ENCODE measurements around the gene TRPM1.

Gene TRPM1

DNA sequence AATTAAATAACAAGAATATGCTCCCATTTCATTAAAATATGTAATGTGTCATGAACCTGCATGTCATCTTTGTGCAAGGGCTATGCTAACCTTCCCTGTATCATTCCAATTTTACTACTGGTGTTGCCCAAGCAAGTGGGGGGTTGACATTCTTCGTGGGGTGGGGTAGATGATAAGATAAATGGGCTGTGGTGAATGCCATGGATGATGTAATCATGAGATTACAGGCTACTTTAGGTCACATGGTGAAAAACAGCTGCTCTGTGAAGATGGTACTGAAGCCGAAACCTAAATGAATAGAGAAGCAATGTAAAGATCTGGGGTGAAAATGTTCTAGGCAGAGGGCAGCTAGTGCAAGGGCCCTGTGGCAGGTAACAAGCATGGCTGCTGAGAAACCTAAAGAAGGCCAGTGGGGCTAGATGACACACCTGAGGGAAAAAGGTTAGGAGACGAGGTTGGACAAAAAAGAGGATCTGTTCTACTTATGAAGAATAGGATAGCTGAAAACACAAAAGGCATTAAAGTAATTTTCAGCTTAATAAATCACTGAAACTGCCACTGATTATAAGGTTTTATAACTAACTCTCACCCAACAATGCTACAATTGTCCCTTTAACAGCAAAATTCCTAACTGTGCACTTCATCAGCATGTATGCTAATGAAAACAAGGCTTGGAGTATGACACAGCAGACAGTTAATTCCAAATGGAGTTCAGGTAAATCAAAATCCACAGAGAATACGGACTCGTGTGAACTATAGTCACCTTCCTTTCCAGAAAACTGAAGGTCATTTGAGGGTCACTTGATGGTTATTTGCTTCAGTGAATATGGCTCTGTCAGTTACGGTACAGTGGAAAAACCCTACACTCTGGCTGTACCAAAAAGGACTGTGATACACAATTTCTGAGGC lies 145.1 kb downstream of the TRPM1 start:
- TF ChIP-seq, protein P1, sequence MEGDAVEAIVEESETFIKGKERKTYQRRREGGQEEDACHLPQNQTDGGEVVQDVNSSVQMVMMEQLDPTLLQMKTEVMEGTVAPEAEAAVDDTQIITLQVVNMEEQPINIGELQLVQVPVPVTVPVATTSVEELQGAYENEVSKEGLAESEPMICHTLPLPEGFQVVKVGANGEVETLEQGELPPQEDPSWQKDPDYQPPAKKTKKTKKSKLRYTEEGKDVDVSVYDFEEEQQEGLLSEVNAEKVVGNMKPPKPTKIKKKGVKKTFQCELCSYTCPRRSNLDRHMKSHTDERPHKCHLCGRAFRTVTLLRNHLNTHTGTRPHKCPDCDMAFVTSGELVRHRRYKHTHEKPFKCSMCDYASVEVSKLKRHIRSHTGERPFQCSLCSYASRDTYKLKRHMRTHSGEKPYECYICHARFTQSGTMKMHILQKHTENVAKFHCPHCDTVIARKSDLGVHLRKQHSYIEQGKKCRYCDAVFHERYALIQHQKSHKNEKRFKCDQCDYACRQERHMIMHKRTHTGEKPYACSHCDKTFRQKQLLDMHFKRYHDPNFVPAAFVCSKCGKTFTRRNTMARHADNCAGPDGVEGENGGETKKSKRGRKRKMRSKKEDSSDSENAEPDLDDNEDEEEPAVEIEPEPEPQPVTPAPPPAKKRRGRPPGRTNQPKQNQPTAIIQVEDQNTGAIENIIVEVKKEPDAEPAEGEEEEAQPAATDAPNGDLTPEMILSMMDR (IDR thresholded peaks at IDR 0.05; ENCODE audit: low read depth, low read length), result no peak
- DNase-seq (ENCODE audit: extremely low read depth, low read depth), result no peak

GRCh38 chr15:30954674-30955073 lies 146.9 kb downstream of the TRPM1 start:
- TF ChIP-seq, protein P1 (IDR thresholded peaks at IDR 0.05; ENCODE audit: low read depth, low read length), result no peak
- DNase-seq (ENCODE audit: extremely low read depth, low read depth), result no peak

DNA sequence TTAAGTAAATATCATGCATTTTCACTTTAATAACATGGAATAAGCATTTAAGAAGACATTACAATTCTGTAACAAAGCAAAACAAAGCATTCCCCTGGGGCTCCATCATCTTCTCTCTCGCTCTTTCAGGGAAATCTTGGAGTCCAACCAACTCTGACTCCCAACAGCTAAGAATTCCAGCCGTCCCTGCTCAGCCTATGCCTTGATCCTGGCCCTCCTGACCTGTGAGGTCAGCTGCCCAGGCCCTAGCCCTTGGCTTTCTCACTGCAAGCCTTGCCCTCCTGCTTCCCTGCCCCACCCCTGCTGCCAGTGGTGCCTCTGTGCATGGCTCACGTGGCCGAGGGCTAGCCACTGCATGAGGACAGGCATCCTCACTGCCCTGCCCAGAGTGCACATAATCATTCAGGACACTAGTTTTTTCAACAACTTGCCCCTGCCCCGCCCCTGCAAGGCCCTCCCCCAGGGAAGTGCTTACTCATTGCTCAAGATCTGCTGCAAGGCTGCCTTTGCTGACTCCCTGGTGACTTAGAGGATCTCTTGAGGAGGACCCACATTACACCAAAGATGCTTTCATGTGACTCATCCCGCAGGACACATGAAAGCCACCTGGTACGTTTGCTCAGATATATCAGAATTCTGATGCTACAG lies 147.7 kb downstream of the TRPM1 start:
- TF ChIP-seq, protein P1 (IDR thresholded peaks at IDR 0.05; ENCODE audit: low read depth, low read length), result no peak
- peak; percentile 59 for DNase-seq (ENCODE audit: extremely low read depth, low read depth)

- TF ChIP-seq, protein P1 (IDR thresholded peaks at IDR 0.05; ENCODE audit: low read depth, low read length), result no peak
- DNase-seq (ENCODE audit: extremely low read depth, low read depth), result no peak
Measured at GRCh38 chr15:30953183-30953582, 148.3 kb downstream of the TRPM1 start.

All from AG09319 (cell line).